ENCODE measurements around the gene TAF1A. TPM values are rescaled to one million over a fixed set of nuclear protein-coding genes. Genes with fewer than 3 reads are reported as not detected.

TAF1A gene
- total and polyA plus RNA-seq, 2 of the 8 experiments (the other 6 are each of a cell fraction or from before 2014, with no cell fraction given) = 3.3 to 16.7 TPM

DNA sequence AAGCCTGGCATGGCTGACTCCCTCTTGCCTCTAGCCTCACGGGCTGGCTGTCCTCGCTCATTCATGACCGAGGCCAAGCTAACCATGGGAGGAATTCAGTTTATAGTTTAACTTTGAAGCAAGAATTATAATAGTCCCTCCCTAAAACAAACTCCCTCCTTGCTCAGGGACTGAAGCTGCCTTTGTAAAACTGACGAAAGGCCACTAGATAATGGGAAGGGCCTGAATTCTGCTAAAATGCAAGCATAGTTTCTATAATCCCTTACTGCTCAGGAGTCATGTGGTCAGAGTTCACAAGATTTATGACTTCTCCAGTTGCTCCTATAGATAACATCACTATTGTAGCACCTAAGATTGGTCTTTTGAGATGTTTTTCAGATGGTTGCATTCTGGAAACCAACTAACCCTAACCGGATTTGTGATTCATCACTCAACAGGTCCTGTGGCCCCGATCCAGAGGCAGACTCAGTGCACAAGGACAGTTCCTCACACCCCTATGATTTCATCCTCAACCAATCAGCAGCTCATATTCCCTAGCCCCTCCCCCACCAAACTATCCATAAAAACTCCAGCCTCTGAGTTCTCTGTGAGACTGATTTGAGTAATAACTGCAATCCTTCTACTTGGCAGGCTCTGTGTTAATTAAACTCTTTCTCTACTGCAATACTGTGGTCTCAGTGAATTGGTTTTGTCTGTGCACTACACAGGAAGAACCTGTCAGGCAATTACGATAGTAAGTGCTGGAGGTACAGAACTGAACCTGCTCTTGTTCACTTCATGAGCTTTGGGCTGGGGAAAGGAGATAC lies 68.2 kb downstream of the TAF1A start (continued):
- TF ChIP-seq, protein P1, sequence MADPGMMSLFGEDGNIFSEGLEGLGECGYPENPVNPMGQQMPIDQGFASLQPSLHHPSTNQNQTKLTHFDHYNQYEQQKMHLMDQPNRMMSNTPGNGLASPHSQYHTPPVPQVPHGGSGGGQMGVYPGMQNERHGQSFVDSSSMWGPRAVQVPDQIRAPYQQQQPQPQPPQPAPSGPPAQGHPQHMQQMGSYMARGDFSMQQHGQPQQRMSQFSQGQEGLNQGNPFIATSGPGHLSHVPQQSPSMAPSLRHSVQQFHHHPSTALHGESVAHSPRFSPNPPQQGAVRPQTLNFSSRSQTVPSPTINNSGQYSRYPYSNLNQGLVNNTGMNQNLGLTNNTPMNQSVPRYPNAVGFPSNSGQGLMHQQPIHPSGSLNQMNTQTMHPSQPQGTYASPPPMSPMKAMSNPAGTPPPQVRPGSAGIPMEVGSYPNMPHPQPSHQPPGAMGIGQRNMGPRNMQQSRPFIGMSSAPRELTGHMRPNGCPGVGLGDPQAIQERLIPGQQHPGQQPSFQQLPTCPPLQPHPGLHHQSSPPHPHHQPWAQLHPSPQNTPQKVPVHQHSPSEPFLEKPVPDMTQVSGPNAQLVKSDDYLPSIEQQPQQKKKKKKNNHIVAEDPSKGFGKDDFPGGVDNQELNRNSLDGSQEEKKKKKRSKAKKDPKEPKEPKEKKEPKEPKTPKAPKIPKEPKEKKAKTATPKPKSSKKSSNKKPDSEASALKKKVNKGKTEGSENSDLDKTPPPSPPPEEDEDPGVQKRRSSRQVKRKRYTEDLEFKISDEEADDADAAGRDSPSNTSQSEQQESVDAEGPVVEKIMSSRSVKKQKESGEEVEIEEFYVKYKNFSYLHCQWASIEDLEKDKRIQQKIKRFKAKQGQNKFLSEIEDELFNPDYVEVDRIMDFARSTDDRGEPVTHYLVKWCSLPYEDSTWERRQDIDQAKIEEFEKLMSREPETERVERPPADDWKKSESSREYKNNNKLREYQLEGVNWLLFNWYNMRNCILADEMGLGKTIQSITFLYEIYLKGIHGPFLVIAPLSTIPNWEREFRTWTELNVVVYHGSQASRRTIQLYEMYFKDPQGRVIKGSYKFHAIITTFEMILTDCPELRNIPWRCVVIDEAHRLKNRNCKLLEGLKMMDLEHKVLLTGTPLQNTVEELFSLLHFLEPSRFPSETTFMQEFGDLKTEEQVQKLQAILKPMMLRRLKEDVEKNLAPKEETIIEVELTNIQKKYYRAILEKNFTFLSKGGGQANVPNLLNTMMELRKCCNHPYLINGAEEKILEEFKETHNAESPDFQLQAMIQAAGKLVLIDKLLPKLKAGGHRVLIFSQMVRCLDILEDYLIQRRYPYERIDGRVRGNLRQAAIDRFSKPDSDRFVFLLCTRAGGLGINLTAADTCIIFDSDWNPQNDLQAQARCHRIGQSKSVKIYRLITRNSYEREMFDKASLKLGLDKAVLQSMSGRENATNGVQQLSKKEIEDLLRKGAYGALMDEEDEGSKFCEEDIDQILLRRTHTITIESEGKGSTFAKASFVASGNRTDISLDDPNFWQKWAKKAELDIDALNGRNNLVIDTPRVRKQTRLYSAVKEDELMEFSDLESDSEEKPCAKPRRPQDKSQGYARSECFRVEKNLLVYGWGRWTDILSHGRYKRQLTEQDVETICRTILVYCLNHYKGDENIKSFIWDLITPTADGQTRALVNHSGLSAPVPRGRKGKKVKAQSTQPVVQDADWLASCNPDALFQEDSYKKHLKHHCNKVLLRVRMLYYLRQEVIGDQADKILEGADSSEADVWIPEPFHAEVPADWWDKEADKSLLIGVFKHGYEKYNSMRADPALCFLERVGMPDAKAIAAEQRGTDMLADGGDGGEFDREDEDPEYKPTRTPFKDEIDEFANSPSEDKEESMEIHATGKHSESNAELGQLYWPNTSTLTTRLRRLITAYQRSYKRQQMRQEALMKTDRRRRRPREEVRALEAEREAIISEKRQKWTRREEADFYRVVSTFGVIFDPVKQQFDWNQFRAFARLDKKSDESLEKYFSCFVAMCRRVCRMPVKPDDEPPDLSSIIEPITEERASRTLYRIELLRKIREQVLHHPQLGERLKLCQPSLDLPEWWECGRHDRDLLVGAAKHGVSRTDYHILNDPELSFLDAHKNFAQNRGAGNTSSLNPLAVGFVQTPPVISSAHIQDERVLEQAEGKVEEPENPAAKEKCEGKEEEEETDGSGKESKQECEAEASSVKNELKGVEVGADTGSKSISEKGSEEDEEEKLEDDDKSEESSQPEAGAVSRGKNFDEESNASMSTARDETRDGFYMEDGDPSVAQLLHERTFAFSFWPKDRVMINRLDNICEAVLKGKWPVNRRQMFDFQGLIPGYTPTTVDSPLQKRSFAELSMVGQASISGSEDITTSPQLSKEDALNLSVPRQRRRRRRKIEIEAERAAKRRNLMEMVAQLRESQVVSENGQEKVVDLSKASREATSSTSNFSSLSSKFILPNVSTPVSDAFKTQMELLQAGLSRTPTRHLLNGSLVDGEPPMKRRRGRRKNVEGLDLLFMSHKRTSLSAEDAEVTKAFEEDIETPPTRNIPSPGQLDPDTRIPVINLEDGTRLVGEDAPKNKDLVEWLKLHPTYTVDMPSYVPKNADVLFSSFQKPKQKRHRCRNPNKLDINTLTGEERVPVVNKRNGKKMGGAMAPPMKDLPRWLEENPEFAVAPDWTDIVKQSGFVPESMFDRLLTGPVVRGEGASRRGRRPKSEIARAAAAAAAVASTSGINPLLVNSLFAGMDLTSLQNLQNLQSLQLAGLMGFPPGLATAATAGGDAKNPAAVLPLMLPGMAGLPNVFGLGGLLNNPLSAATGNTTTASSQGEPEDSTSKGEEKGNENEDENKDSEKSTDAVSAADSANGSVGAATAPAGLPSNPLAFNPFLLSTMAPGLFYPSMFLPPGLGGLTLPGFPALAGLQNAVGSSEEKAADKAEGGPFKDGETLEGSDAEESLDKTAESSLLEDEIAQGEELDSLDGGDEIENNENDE (IDR thresholded peaks at IDR 0.05; ENCODE audit: insufficient replicate concordance, low read length) = no peak
- TF ChIP-seq EZH2 (IDR thresholded peaks at IDR 0.05; ENCODE audit: low read depth, low read length, severe bottlenecking) (no peak), CTBP2 (IDR thresholded peaks at IDR 0.05; ENCODE audit: borderline replicate concordance, insufficient read depth, insufficient read length, low read length) (no peak), SP4 (IDR thresholded peaks at IDR 0.05; ENCODE audit: low read length) (no peak), EP300 (IDR thresholded peaks at IDR 0.05; ENCODE audit: borderline replicate concordance in 1 of 2, low read depth in 2 of 2, low read length in 2 of 2) (no peak)
